ENCODE data around the gene GRAMD4. TPM values are rescaled to one million over a fixed set of nuclear protein-coding genes. Genes with fewer than 3 reads are reported as not detected.

GRAMD4 gene
- total RNA-seq, 1 experiment from 2014 or later: 19.8 TPM

GRCh38 chr22:46684706-46685105, 64.5 kb downstream of the GRAMD4 start:
- Mint-ChIP-seq H3K4me1 (peaks cover 3 to 8% of the 10 kb centered on the region in 2 experiments; a peak in 2 of 4 replicates), H3K9me3 (no peaks in the 10 kb centered on the region), H3K36me3 (ENCODE audit: insufficient read depth in 1 of 3, low read depth in 3 of 3) (peaks cover 9 to 29% (median 27%) of the 10 kb centered on the region in 3 experiments; a peak in 6 of 7 replicates), H3K27ac (no peak overlapping the region), H3K4me3 (no peak overlapping the region), H3K27me3 (ENCODE audit: low read depth) (no peaks in the 10 kb centered on the region)
- Histone ChIP-seq H3K18ac (ENCODE audit: insufficient read length, low read depth, low read length) (no peak overlapping the region), H4K5ac (ENCODE audit: insufficient read length, low read depth, low read length) (no peak overlapping the region), H2BK12ac (ENCODE audit: insufficient read length, low read depth, low read length) (no peak overlapping the region), H4K8ac (replicated peaks; ENCODE audit: insufficient read length, low read depth, low read length) (no peak overlapping the region), H2BK5ac (ENCODE audit: insufficient read length, low read length) (no peak overlapping the region), H2AFZ (ENCODE audit: low read length) (no peak overlapping the region), H3K9ac (ENCODE audit: extremely low read depth, insufficient read length, low read length) (no peak overlapping the region), H4K91ac (ENCODE audit: insufficient read length, low read depth, low read length) (no peak overlapping the region), H2BK120ac (ENCODE audit: low read depth, low read length, poor library complexity, severe bottlenecking) (no peak overlapping the region), H3K9me3 (ENCODE audit: control insufficient read depth, low read depth, low read length) (no peaks in the 10 kb centered on the region), H3T11ph (ENCODE audit: low read length) (no peak overlapping the region), H3K27me3 (ENCODE audit: insufficient read depth, low read length) (no peaks in the 10 kb centered on the region), H4K20me1 (ENCODE audit: control insufficient read depth, insufficient read depth, insufficient read length) (no peaks in the 10 kb centered on the region), H3K4me1 (ENCODE audit: insufficient read depth, low read length) (no peaks in the 10 kb centered on the region; the same call in 1 of the 2 replicates), H2AK5ac (ENCODE audit: insufficient read length, low read length) (no peak overlapping the region), H3K4ac (ENCODE audit: low read depth, low read length) (no peak overlapping the region), H3K79me1 (ENCODE audit: insufficient read depth, low read depth, low read length, poor library complexity, severe bottlenecking) (no peaks in the 10 kb centered on the region), H3K27ac (ENCODE audit: insufficient read length, low read depth, low read length) (no peak overlapping the region), H2BK20ac (ENCODE audit: low read depth, low read length, poor library complexity, severe bottlenecking) (no peak overlapping the region), H3K4me2 (ENCODE audit: insufficient read depth, insufficient read length, low read length) (no peak overlapping the region), H3K56ac (ENCODE audit: insufficient read length, low read depth, low read length) (no peak overlapping the region), H2BK15ac (ENCODE audit: low read depth, low read length) (no peak overlapping the region), H3K23ac (ENCODE audit: insufficient read length, low read depth, low read length) (no peak overlapping the region), H3K14ac (ENCODE audit: insufficient read depth, low read length) (no peak overlapping the region), H3K79me2 (ENCODE audit: insufficient read depth, low read length) (no peaks in the 10 kb centered on the region), H3K23me2 (ENCODE audit: insufficient read length, low read depth, low read length, poor library complexity, severe bottlenecking) (no peaks in the 10 kb centered on the region)
- DNase-seq: no peak
- no CpG with 5 or more reads among the region's 10 CpGs for WGBS (ENCODE audit: extremely low coverage, insufficient read length, low lambda C conversion rate)
- no peak for TF ChIP-seq CTCF (conservative IDR thresholded peaks at IDR 0.05)

All from H9 (cell line).